GM21360 (cell line): ENCODE measurements around the gene VMO1.
"Not testable (repeated sequence)": the region's sequence is repeated elsewhere in the genome, so short reads cannot be mapped to it uniquely, and the experiment has no call there.

Experiments used
- ATAC-seq: cut with Tn5 transposase; IDR thresholded peaks from one replicate; pipeline ENCODE4 v1.9.1; 2021; ENCODE audit warnings: mild to moderate bottlenecking, moderate library complexity; ENCODE audit not compliant: unreplicated experiment

Gene VMO1

DNA sequence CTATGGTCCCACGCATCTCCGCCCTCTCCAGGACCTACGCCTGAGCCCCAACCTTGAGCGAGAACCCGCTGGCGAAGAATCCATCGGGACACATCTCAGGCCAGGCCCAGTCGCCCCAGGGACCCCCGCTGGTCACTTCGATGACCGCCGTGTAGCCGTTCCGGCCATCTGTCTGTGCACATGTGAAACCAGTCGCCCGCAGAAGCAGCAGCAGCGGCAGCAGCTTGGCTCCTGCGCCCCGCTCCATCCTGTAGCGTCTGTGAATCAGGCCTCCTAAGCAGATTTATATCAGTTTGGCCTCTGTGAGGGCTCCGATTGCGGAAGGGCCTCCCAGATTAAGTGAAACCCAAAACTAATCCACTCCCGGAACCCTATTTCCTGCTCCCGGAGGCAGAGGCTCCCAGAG is at the start of gene VMO1:
Gene VMO1, minus strand, starts transcription at position 259 of the 406 bp plus-strand sequence. Its CDS starts 12 bp downstream, at position 247.
- ATAC-seq: no peak

DNA sequence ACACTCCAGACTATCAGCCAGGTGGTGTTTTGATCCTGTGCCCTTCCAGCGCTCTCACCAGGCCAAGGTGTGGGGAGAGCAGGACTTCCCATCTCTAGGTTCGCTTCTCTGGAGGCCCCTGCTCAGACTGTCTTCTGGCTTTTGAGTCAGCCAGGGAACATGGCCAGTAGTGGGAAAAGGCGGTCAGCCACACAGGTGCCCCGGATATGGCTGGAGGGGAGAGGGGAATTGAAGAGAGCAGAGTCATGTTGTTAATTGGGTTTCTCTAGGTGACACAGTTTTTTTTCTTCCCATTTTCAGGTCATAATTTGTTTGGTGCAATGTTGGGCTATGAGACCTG is 48.5 kb upstream of the VMO1 start:
- no peak for ATAC-seq

DNA sequence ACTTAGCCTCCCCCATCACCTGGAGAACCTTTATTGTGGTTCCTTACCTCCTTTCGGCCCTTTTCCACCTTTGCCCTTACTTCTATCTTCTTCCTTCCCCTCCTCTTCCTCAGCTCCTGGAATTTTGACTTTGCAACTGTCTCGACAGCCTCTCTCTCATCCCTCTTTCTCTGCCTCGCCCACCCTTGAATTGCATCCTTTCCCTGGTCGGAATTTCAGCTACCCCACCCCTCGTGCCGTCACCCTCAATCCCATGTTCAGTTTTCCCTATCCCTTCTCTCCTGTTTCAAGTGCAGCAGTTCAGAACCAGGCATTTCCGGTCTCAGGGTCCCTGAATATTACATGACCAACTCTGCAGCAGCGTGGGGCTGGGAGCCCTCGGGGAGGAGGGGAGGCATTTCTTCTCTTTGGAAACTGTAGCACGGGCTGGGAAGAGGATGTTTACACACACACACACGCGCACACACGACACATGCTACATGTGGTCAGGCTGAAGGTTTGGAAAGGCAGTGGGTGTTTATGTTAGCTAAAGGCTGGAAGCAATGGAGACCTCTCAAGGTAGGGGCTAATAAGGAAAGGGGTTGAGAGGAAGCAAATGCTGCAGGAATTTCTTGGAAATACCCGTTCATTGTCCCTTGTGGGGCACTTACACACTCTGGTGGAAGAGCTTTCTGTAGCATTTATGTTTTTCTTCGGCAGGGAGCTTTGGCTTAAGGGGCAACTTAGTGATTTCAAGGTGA is 47.9 kb upstream of the VMO1 start:
- ATAC-seq: no peak

DNA sequence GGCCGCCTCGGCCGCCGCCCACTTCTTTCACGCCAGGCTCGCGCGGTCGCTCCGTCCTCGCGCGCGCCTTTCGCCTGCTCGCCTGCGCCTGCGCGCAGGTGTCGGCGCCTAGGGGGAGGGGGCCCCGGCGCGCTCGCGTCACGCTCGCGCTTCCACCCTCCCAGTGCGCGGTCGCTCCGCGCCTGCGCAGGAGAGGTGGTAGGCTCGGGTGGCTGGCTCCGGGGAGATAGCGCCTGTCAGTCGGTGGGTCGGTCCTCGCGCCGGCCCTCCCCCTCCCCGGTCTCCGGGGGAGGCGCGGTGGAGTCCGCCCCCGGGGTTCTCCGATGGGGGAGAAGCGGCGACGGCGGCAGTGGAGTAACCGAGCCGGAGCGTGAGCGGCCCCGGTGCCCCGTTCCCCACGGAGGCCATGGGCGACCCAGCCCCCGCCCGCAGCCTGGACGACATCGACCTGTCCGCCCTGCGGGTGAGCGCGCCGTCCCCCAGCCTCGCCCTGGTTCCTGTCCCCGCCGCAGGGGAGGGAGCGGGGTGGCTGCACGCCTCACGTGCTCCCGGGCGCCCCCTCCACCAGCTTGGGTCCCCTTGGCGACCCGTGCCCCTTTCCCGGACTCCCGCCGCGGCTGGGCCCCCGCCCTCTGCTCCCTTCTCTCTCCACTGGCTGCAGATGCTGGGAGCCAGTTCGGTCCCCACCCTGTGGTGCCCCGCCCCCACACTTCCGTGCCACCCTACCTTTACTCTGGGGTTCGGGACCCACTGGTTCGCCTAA is 47.2 kb upstream of the VMO1 start, which contains the start of gene MINK1:
Gene MINK1, plus strand, starts transcription at position 163 of the 763 bp plus-strand sequence. Its CDS starts 244 bp downstream, at position 407.
- ATAC-seq: peak; percentile 79

DNA sequence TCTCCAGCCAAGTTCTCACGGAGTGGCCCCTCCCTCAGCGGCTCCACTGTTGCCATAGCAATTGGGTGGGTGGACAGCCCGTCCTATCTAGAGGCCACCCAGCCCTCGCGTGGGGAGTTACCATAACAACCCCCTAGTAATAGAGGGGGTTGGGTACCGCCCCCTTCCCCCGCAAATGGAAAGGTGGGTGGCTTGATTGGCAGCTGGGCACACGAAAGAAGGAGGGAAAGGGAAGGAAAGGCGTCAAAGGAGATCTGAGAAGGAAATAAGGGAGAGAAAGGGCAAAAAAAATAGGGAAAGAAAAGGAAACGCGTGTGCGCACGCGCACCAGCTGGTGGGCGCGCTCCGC is 46.6 kb upstream of the VMO1 start:
- ATAC-seq: not testable (repeated sequence)

- ATAC-seq: no peak
Measured at GRCh38 chr17:4827399-4827798, 41.2 kb upstream of the VMO1 start.

DNA sequence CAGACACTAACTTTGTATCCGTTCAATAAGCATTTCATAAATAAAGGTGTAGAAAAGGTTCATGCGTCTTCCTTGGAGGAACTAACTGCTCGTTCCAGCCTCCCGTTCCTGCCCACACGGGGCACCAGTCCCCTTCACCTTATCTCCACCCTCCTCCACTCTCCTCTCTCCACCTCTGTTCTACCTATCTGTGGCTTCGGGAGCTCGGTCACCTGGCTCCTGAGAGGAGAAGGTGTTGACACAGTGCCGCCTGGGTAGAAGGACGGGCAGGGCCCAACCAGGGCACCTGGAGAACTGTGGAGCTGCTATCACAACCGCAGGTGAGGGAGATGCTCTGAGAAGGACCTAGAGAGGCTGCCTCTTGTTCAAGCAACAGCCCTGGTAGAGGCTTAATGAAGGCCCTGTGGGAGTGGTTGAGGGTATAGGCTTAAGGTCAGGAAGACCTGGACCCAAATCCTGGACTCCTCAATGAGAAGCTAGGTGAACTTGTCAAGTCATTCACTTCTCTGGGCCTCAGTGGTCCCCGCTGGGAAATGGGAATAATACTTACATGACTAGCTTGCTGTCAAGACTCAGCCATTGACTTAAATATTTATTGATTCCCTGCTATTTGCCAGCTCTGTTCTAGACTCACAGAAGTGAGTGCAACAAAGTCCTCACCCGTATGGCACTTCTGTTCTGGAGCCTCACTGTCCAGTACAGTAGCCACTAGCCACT is 37.4 kb upstream of the VMO1 start:
- no peak for ATAC-seq

DNA sequence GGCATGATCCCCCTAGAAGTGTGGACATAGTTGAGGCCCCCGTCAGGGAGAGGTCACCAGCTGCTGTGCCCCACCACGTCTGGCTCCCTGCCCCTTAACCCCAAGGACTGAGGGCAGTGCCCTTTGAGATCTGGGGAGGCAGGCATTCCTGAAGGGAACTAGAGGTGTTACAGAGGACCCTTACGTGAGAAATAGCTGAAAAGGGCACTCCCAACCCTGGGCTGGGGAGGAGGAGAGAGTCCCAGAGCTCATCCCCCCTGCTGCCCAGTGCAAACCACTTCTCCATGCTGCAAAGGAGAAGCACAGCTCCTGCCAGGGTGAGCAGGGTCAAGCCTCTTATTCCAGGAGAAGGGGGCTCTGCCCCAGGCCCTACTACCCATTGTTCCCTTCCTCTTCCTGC is 36.7 kb upstream of the VMO1 start:
- no peak for ATAC-seq

- ATAC-seq: no peak
Measured at GRCh38 chr17:4818276-4818675, 32.1 kb upstream of the VMO1 start.

DNA sequence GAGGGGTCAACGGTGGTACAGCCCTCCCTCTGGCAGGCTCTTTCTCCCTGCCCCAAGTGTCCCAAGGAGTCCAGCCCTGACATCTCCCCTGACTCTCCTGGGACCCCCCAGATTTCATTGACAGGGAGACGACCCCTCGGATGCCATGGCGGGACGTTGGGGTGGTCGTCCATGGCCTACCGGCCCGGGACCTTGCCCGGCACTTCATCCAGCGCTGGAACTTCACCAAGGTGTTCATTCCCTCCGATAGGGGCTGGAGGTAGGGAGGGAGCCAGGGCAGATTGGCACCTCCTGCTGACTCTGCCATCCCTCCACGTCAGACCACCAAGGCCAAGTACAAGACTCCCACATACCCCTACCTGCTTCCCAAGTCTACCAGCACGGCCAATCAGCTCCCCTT is 30.7 kb upstream of the VMO1 start:
- ATAC-seq: no peak

DNA sequence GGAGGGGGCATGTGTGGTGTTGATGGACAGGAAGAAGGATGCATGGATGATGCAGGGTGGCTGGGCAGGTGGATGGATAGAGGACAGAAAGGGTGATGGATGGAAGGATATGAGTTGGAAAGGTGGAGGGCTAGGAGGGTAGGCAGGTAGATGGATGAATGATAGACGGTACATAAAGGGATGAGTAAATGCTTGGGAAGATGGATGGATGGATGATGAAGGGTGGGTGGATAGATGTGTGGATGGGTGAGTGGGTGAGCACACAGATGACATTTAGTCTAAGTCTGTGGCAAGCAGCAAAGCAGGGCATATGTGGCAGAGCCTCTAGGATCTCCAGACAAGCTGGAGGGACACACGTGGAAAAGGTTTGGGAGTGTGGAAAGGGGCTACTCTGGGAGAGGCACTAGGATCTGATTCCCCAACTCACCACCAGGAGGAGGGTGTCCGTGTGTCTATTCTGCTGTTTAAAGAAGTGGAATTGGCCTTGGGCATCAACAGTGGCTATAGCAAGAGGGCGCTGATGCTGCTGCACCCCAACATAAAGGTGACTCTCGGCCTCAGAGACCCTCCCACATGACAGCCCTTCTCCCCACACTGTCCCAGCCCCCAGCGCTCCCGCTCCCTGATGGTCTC is 29.0 kb upstream of the VMO1 start:
- no peak for ATAC-seq

GRCh38 chr17:4812690-4813089 is 26.5 kb upstream of the VMO1 start:
- ATAC-seq: no peak

DNA sequence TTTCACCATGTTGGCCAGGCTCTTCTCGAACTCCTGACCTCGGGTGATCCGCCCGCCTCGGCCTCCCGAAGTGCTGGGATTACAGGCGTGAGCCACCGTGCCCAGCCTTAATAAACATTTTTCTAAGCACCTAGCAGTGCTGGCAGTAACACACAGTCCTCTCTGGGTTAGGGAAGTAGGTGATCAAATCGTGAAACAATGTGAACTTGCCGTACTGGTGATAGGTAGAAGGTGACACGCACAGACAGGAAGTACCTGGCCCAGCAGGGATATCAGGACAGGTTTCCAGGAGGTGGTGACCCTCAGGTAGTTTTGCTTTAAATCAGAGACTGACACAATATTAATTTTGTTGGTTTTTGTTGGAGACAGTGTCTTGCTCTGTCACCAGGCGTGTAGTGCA is 25.3 kb upstream of the VMO1 start:
- no peak for ATAC-seq

DNA sequence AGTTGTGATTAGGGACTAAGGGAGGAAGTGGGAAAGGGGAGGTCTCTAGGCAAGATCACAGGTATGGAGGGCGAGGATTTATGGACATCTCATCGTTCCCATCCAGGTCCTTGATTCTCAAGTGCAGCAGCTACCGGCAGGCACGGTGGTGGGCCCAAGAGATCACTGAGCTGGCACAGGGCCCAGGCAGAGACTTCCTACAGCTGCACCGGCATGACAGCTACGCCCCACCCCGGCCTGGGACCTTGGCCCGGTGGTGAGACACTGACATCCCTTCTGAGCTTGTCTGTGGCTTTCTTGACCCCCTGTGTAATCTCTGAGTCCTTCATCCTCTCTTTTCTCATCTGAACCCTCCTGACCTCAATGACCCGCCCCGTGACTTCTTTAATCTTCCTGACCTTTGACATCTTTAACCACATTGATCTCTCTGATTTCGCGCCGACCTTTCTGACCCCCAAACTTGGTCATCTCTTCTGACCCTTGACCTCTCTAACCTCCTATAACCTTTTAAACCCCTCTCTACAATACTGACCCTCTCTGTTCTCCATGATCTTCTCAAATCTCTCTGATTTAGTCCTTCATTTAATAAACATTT is 24.6 kb upstream of the VMO1 start:
- ATAC-seq: no peak

DNA sequence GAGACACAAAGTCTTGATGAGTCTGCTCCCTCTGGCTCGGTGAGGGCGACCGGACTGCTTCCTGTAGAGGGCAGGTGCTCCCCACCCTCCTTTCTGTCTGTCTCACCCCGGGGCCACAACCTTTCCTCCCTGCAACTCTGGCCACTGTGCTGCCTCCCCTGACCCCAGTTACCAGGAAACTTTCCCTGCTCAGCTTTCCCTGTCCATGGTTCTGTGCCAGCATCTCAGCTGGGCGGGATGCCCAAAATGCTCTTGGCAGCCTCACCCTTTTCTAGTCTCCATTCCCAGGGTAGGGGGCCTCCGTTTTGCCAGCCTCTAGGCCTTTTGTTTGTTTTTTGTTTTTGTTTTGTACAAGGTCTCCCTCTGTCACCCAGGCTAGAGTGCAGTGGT is 22.2 kb upstream of the VMO1 start:
- no peak for ATAC-seq

DNA sequence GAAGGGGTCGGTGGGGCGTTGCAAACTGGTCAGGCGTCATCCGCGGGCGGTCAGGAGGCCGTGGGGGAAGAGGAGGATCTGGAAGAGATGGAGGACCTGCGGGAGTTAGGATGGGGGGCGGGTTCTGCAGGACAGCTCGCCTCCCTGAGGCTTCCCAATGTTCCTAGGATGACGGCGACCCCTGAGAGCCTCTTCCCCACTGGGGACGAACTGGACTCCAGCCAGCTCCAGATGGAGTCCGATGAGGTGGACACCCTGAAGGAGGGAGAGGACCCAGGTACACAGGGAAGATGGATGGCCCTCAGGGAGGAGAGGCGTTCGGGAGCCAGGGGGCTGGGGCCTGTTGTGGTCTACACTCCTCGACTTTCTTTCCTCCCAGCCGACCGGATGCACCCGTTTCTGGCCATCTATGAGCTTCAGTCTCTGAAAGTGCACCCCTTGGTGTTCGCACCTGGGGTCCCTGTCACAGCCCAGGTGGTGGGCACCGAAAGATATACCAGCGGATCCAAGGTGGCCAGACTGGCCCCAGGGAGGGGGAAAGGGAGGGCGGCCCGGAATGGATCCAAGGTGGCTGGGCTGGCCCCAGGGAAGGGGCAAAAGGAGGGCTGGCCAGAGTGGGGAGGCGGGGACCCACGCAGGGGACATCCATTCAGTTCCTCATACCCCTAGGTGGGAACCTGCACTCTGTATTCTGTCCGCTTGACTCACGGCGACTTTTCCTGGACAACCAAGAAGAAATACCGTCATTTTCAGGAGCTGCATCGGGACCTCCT is 21.6 kb upstream of the VMO1 start:
- ATAC-seq: no peak

- ATAC-seq: peak; percentile 85
Measured at GRCh38 chr17:4806777-4807604, 20.8 kb upstream of the VMO1 start, which contains the start of gene PLD2. TSS of gene PLD2 (plus strand) at chr17:4807152. CDS start at chr17:4807773, 621 bp downstream.

DNA sequence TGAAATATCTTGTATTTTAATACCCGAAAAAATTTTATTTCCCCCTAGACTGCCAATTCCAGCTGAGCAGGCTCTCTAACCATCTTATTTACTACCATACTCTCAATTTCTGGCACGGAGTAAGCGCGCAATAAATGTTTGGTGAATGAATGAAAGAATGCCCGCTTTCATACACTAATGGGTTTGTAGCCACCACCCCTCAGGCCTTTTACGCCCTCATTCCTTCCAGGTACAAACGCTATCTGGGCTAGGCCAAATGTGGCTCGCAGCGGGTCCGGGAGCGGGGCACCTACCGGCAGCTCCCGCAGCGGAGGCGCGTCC is 20.3 kb upstream of the VMO1 start:
- no peak for ATAC-seq

DNA sequence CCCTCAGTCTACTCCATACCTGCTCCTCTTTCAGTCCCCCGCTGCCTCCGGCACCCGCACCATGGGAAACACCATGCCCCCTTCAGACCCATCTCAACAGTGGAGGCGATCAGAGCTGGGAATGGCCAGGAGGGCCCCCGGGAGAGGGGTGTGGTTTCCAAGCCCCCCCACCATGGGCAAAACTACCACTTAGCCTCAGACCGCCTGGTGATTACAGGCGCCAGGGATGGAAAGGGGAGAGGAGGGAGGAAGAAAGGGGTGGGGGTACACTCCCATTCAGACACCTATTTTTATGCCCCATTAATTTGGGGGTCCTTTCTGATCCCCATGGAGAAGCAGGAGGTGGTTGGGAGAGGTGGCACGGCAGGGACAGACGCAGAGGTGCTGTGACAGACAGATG is 16.1 kb upstream of the VMO1 start, which contains the start of gene C17orf114:
Gene C17orf114, minus strand, starts transcription at position 101 of the 400 bp plus-strand sequence.
- ATAC-seq: no peak
